IPS-18c (cell line): ENCODE data around the gene MAD1L1.
"Not testable (repeated sequence)": the region's sequence is repeated elsewhere in the genome, so short reads cannot be mapped to it uniquely, and the experiment has no call there.

Experiments
- H3K4me3 ChIP-seq: 2 replicates; pipeline ENCODE4 v1.7.0; 2013; ENCODE audit warnings: low read depth, mild to moderate bottlenecking, low read length, moderate library complexity; ENCODE audit not compliant: insufficient read depth
- H3K9me3 ChIP-seq: one replicate; pipeline ENCODE4 v1.6.1; 2013; ENCODE audit warnings: mild to moderate bottlenecking, low read length, moderate library complexity; ENCODE audit not compliant: control insufficient read depth, insufficient read depth

Gene MAD1L1

DNA sequence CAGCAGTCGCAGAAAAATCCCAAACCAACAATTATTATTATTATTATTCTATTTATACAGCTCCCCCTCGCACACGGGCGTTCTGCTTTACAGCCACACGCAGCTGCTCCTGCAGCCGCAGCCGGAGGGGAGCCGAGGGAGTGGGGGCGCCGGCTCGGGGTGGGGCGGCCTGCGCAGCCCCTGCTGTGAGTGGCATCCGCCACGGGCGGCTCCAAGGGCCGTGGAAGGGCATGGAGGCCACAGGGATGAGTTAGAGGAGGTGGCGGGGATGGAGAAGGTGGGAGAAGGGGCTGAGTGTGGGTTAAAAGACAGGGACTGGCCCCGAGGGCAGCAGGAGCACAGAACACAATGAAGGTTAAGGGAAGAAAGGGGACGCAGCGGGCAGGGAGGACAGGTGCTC is 405.8 kb downstream of the MAD1L1 start:
- not testable (repeated sequence) for H3K4me3 ChIP-seq, H3K9me3 ChIP-seq

DNA sequence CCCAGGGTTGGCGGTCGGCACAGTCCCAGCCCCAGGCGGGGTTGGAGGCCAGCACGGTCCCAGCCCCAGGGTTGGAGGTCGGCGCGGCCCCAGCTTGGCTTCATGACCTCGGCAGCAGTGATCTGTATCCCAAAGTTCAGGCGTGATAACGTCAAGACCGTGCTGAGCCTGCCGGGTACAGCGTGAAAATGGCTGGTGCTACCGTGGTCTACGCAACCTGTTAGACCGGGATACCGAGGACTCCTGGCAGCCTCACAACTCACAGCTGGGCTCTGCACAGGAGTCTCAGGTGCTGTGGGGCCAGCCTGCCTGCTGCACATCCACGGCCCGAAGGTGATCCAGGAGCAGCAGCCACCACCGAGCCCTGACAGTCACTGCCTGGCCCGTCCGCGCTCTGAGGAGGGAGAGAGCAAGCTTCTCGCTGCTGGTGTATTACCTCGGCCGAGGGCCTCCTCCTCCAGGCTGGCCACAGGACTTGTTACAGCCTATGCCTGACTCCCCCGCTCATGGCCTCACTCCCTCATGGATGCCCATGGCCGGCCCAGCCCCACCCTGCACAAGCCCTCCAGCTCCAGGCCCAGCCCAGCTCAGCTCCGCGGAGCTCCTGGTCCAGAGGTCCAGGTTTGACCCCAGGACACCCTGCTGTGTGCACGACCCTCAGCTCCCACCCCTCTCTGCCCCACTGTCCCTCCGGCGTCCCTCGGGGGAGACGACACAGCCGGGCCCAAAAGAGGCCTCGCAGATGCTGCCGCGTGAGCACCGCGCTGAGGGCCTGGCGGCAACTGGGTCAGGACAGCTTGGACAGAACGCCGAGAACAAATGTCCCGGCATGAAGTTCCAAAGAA is 406.6 kb downstream of the MAD1L1 start:
- Histone ChIP-seq H3K4me3 (no peak overlapping the region), H3K9me3 (no peaks in the 10 kb centered on the region)

DNA sequence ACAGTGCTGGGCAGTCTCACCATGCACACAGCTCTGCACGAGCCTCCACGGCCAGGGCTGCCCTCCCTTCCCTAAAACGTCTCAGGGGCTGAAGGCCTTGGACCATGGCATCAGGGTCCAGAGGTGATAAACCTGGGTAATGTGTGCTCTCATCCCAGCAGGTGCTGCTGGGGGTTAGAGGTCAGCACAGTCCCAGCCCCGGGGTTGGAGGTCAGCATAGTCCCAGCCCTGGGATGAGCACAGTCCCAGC is 407.2 kb downstream of the MAD1L1 start:
- not testable (repeated sequence) for H3K4me3 ChIP-seq, H3K9me3 ChIP-seq

DNA sequence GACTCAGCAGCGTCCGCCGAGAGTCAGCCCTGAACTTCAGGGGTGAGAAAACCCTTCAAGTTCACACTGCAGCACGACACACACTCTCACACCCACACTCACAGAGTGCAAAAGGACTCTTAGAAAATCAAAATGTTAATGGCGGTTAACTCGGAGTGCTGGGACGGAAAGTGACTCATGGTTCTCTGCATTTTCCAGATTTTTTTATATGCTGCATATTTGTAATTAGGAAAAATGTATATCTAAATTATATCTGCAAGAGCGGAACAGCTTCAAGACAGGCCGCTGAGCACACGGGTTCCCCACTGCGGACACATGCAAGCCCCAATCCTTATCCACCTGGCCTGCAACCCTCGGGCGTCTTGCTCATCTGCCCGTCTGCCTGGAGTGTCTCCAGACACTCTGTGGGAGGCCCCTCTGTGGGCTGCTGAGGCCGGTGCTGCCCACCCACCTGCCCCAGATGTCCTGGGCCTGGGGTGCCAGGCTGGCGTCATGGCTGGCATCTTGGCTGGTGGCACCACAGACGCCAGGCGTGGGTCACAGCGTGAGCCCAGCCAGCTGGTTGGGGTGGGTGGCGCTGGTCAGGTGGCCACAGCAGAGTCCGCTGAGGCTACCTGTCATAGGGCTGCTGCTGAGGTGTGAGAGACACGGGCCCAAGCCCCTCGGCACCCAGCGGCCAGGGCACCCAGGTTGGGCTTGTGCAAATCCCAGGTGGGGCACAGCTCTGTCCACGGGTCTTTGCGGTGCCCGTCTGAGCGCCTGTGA is 407.7 kb downstream of the MAD1L1 start:
- H3K9me3 ChIP-seq, H3K4me3 ChIP-seq: not testable (repeated sequence)

DNA sequence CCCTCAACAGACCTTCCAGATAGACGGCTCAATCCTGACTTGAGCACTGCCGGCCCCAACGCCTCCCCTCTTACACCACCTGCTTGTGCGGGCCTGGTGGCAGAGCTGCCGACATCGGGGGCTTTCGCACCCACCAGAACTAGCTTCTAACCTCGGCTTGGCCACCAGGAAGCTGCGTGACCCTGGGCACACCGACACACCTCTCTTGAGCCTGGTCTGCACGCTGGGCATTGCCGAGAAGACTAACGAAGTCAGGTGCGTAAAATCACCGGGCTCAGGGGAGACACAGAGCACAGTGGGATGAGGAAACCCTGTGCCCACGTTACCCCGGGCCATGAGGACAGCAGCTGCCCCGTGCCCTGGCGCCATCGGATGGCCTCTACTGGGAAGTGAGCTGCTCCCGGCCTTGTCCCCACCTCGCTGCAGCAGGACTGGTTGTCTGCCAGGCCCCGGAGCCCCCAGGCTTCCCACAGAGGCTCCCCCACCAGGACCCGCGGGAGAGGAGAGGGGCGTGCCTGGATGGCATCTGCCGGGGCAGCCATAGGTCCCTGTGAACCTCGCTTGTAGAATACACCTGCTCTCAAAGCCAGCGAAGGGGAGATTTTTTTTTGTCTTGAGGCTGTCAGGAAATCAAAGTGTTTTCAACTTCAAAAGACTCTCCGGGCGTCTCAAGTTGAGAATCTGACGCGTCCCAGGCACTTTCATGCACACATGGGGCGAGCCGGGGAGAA is 408.4 kb downstream of the MAD1L1 start:
- H3K9me3 ChIP-seq, H3K4me3 ChIP-seq: not testable (repeated sequence)

DNA sequence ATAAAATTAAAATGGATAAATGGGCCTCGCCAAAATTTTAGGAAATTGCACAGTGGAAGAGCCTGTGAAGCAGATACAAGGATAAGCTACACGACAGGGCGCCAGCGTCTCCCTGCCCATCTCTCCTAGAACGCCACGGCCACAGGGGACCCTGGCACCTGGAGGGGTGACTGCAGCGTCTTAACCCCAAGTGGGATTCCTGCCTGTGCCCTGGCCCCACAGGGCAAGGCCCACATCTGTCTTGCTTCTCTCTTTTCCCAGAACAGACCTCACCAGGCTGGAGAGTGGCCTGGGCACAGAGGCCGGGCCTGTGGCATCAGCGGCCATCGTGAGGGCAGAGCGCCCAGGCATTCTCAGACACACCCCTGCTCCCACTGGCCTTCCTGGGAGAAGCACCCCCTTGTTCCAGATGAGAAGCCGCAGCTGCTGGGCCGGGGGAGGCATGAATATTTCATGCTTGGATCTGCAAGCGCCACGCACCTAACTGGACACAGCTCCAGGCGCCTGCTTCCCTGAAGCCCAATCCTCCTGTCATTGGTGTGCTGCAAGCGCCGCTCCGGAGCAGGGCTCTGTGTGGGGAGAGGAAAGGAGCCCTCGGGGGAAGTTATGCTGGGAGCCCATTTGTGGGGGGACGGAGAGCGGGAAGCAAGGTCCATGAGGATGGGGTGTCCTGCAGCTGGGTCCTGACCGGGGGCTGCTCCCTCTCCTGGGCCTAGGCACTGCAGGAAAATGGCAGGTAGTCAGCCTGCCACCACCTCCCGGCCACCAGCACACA is 409.2 kb downstream of the MAD1L1 start:
- H3K4me3 ChIP-seq: no peak overlapping the region
- H3K9me3 ChIP-seq: no peaks in the 10 kb centered on the region

DNA sequence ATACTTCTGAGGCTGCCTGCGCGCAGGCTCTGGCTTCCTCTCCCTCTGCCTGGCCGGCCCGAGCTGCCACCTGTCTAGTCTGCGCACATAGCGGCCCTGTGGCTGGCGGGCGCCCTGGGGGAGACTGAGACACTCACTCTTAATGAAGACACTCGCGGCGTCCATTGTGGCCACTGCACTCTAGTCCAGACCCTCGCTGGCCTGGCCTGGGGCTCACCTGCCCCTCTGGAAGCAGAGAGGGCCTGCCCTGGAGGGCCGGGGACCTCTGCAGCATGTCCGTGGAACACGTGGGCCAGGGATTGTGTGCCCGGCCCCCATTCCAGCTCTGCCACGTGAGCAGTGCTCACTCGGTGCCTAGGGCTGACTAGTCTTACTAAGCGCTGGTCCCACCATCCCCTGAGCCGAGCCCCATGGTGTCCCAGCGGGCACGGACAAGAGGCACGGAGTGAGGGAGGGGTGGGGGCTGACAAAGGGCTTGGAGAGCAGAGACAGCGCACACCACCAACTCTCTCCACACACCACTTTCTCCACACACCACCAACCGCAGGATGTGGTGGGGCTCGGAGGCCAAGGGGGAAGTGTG is 413.4 kb downstream of the MAD1L1 start:
- Histone ChIP-seq H3K4me3 (no peak overlapping the region), H3K9me3 (no peaks in the 10 kb centered on the region)

DNA sequence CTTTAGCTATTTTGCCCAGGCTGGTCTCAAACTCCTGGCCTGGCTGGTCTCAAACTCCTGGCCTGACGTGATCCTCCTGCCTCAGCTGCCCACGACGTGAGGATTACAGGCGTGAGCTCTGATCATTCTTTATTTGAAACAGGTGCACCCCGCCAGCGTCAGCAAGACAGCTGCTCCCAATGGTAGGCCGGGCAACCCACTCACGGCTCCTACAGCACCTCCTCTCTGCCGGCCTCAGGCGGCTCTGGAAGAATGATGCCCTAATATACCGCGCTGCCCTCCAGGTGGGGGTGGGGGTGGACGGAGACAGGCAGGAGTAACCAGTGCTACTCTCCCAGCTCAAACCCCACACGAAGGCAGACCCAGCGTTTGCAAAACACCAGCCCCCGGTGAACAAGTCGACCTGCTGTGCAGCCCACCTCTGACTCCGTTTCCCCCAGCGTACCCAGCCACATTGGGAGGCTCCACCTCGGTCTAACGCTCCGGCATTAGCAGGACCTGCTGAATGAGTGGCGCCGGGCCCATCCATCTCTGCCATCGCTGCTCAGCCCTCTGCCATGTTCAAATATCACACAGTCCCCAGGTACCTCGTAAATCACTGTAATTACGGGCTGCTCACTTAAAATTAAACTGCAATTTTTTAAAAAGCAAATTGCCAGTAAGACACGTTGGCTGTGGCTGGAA is 414.0 kb downstream of the MAD1L1 start:
- Histone ChIP-seq H3K4me3 (no peak overlapping the region), H3K9me3 (no peaks in the 10 kb centered on the region)

DNA sequence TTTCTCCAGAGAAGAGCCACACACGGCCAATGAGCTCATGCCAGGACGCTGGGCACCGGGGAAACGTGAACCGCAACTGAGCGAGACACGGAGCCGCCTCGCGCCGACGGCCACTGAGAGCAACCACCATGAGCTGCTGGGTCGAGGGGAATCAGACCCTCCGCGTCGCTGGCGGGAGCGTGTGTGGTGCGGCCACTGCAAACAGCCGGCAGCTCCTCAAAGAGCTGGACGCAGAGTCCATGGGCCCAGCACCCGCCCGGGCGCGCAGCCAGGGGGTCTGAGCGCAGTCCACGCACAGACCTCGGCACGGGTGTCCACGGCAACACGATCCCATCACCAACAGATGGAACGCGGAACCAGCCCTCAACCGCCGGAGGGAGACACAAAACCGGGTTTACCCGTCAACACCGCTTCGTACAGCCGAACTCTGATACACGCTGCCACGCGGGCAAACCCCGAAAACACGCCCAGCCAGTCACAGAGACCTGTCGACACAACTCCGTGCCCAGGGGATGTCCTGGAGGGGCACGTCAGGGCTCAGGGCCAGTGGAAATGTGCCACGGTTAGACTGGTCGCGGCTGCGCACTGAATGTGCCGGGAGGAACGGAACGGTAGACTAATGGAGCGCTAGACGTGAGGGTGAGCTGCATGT is 415.6 kb downstream of the MAD1L1 start:
- H3K4me3 ChIP-seq: no peak overlapping the region
- H3K9me3 ChIP-seq: no peaks in the 10 kb centered on the region

DNA sequence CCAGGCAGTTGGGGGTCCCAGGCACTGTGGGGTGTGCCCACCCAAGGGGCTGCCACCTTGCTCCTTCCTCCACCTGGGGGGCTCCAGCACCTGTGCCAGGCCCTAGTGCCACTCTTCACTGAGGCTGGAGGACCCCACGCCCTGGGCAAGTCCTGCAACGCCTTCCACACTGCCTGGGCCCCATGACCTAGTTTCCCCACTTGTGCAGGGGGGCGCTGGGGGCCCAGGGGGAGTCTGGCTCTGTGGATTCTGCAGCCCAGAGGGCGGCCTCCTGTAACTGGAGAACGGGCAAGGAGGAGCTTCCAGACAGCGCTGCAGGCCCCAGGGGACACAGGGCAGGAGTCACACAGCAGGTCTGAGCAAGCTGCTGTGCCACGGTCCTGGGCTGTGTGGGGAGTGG is 416.3 kb downstream of the MAD1L1 start:
- H3K9me3 ChIP-seq, H3K4me3 ChIP-seq: not testable (repeated sequence)

DNA sequence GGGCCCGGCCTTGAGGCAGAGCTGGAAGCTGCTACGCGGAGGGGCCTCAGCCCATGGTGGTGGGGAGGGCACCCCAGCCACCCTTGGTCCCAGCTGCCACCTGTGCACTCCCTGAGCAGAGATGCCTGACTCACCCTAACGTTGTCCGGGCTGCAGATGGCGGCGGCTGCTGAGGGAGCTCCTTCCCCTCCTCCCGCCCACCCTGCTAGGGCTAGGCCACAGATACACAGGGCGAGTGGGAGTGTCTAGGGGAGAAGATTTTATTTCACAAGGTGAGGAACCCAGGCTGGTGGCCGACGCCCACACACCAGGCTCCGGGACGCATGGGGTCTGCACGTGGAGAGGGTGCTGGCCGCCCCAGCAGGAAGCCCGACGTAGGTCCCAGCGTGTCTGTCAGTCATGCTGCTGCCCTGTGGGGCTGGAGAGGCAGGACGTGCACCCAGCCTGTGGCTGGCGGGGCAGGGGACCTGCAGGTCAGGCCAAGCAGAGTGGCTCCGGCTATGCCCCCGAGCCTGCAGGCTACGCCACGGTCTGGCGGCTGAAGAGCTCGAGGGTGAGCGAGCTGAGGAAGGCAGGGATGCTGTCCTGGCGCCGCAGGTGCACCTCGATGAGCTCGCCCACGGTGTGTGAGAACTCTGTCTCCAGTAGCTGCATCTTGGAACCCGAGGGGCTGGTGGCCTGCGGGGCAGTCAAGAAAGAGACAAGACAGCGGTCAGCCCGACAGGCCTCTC is 417.0 kb downstream of the MAD1L1 start:
- H3K4me3 ChIP-seq, H3K9me3 ChIP-seq: not testable (repeated sequence)

DNA sequence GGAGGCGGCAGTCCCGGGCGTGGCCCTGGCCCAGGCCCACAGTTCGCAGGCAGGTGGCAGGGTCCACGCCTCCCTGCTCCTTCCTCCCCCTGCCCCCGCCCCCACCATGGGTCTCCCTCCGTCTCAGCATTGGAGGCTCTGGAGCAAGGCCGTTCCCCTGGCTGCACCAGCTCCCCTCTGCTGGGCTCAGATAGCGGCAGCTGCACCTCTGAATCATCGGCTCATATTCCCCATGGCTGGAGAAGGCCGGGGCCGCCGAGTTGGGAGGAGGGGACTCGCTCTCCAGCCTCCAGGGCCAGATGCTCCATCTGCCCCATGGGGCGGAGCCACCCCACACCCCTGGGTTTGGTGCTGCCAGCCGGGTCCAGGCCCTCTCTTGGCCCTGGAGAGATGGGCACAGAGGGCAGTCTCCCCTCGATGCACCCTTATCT is 417.7 kb downstream of the MAD1L1 start:
- Histone ChIP-seq H3K9me3 (no peaks in the 10 kb centered on the region), H3K4me3 (no peak overlapping the region)

DNA sequence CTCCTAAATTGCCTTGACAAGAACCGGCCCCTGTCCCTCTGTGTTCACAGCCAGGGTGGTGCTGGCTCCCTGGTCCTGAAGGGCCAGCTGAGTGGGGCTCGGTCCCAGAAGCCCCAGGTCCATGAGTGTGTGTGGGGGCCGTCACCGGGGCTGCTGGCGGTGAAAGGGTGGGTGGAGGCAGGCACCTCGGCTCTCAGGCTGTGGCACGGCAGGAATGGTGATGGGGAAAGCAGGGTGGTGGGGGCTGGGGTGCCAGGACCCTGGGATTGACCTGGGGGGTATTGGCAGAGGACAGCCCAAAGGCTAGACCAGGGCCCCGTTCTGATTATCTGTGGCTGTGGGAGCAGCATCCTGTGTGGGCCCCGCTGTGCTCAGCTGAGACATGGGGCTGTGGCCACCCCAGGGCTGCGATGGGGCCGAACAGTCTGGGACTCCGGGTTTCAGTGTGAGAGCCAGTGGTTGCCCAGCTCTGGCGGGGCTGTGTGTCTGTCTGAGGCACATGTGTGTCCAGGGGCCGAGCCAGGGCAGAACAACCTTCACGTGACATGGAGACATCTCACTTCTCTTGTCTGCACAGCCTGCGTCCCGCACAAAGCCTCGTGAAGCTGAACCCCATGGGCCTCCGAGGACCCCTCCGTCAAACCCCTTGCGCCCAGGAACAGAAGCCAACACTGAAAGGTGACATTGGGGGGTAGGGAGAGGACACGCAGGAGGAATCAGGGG is 418.5 kb downstream of the MAD1L1 start:
- H3K9me3 ChIP-seq: no peaks in the 10 kb centered on the region
- H3K4me3 ChIP-seq: no peak overlapping the region

DNA sequence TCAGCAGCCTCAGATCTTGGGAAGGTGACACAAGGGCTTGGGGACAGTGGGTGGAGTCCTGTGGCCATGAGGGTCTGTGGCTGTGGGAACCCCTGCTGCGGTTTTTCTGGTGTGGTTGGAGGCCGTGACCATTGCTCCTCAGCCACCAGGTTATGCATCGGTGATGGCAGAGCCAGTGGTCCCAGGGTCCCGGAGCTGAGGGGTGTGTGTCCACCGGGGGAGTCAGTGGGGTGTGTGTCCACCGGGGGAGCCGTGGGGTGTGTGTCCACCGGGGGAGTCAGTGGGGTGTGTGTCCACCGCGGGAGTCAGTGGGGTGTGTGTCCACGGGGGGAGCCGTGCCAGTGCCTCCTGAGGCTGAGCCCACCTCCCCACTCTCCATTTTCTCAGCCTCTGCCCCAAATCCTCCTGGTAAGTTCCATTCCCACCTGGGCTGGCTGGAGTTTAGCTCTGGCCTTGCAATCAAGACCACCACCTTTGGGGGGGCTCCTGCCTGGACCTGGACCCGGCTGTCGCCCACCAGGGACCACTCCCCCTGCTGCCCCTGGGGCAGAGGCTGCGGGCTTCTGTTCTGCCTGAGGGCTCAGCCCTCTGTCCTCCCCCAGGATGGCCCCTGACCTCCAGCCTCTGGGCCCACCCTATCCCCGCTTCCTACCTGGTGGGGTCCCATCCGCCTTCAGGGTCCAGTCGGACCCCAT is 419.2 kb downstream of the MAD1L1 start:
- Histone ChIP-seq H3K9me3 (no peaks in the 10 kb centered on the region), H3K4me3 (no peak overlapping the region)
